SK-N-MC (cell line): Measurements from ENCODE around the gene PCCA.

ENCODE experiments used
- EZH2 ChIP-seq: fragments of 200-600 bp; sonication (generic); IDR thresholded peaks from one replicate; pipeline ENCODE4 v1.6.1; 2017; ENCODE audit warnings: antibody characterized with exemption
- FOXP2 ChIP-seq: optimal IDR thresholded peaks from 2 replicates; pipeline ENCODE3; 2011; ENCODE audit warnings: mild to moderate bottlenecking, moderate library complexity; ENCODE audit not compliant: insufficient read depth; ENCODE audit errors: extremely low read length, control extremely low read depth
- POLR2AphosphoS5 ChIP-seq: IDR thresholded peaks from 2 replicates; pipeline ENCODE4 v1.6.1; 2012; ENCODE audit warnings: mild to moderate bottlenecking, low read depth, low read length, borderline replicate concordance

DNA sequence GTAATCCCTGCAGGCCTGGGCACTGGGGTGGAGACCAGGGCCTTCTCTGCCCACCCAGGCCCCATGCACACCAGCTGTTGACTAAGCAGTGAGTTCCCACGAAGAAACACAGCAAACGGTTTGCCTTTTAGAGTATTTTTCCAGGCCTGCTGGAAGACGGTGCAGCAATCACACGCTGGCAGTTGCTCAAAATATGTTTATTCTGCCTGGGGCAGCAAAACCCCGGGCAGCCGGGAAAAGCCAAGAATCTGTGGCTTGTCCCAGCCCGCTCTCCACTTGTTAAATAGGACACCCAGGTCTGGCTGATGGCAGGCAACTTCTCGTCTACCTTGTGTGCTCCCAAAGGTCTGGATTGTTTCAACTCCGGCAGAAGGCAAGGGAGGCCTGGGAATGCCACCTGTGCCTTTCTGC, 458.9 kb downstream of the PCCA start:
- TF ChIP-seq EZH2 (no peak), POLR2AphosphoS5 (no peak), FOXP2 (no peak)
